Measurements from ENCODE around the gene ZNF485.

DNA sequence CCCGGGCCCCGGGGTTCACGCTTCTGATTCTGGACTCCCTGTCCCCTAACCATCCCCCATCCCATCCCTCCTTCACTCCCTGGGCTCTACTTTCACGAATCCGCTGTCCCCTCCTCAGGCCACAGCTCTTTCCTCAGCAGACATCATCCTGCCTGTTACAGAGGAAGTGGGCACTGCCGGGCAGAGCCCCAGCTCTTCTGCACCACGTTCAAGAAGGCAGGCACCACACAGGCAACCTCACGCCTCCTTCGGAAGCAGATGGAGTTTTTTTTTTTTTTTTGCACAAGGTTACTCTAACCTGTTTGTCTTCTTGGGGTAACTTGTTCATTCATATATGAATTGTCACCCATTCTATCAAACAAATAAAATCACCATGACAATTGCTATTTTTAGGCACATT lies 60.3 kb downstream of the ZNF485 start:
- TF ChIP-seq CTCF (IDR thresholded peaks at IDR 0.05), result no peak
- no peak for TF ChIP-seq ZFX (IDR thresholded peaks at IDR 0.05; ENCODE audit: borderline replicate concordance)

Data from 22Rv1 (cell line).